ENCODE data around the gene SCO2. TPM values are rescaled to one million over a fixed set of nuclear protein-coding genes. Genes with fewer than 3 reads are reported as not detected.
A peak's percentile ranks its signal among the peaks of the same experiment; 100 is the strongest.

Gene SCO2
- polyA plus RNA-seq, 3 donors: 39.5 to 101 (median 69.6) TPM

DNA sequence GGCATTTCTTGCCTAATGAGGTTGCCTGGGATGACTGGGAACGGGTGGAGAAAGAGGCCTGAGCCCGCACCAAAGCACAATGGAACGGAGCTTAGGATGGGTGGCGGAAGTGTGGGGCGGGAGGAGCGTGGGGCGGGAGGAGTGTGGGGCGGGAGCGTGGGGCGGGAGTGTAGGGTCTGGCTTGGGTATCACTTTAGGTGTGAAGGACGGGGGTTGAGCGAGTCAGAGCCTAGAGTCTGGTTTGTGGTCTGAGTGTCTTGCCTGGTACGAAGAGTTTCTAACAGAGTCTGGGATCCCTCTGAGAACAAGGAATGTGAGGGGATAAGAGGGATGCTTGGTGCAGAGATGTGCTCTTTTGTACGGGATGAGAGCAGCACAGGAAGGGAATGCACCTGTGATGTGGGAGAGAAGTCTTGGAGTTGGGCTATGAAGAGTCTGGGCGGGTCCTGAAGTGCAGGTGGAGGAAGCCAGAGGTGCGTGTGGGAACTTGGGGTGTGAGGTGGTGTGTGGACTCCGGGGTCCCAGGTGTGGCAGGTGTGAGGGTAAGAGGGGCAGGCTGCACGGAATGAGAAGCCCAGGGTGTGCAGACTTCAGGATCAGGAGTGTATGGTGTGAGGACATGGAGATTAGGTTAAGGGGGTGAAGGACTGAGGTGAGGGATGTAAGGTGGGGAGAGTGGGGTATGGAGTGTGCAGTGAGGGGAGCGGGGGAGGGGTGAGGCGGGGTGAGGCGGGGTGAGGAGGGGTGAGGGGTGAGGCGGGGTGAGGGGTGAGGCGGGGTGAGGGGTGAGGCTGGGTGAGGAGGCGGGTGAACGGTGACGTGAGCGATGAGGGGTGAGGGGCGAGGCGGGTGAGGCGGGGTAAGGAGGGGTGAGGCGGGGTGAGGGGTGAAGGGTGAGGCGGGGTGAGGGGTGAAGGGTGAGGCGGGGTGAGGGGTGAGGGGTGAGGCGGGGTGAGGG, 36.3 kb upstream of the SCO2 start:
- Mint-ChIP-seq H3K36me3 (no peaks in the 10 kb centered on the region), H3K9me3 (peaks cover 0 to 2% (median 0%) of the 10 kb centered on the region in 7 donors), H3K27ac (peak overlapping the region in 6 of 7 donors; percentile 39 to 81 (median 64)), H3K4me3 (peak overlapping the region; percentile 49 to 56), H3K4me1 (peaks cover 17% of the 10 kb centered on the region), H3K27me3 (ENCODE audit: low read depth in 3 of 3) (peaks cover 16 to 22% (median 17%) of the 10 kb centered on the region in 3 donors)
- TF ChIP-seq, protein P1, sequence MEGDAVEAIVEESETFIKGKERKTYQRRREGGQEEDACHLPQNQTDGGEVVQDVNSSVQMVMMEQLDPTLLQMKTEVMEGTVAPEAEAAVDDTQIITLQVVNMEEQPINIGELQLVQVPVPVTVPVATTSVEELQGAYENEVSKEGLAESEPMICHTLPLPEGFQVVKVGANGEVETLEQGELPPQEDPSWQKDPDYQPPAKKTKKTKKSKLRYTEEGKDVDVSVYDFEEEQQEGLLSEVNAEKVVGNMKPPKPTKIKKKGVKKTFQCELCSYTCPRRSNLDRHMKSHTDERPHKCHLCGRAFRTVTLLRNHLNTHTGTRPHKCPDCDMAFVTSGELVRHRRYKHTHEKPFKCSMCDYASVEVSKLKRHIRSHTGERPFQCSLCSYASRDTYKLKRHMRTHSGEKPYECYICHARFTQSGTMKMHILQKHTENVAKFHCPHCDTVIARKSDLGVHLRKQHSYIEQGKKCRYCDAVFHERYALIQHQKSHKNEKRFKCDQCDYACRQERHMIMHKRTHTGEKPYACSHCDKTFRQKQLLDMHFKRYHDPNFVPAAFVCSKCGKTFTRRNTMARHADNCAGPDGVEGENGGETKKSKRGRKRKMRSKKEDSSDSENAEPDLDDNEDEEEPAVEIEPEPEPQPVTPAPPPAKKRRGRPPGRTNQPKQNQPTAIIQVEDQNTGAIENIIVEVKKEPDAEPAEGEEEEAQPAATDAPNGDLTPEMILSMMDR (IDR thresholded peaks at IDR 0.05): no peak
- Histone ChIP-seq H3K79me2 (ENCODE audit: insufficient read depth, low read length) (peaks cover 6% of the 10 kb centered on the region), H3K4me1 (ENCODE audit: control insufficient read depth in 1 of 2, insufficient read depth in 2 of 2, low read length in 2 of 2) (peaks cover 8 to 13% of the 10 kb centered on the region in 2 donors), H3K4me3 (replicated peaks in 1 of 3; ENCODE audit: low read depth in 2 of 3, low read length in 3 of 3) (no peak overlapping the region), H3K4me2 (replicated peaks; ENCODE audit: extremely low read depth, low read length, poor library complexity, severe bottlenecking) (no peak overlapping the region), H3K27me3 (ENCODE audit: control insufficient read depth in 2 of 2, insufficient read depth in 2 of 2, low read length in 2 of 2) (peaks cover 0 to 8% of the 10 kb centered on the region in 2 donors), H3K36me3 (replicated peaks in 1 of 2; ENCODE audit: control insufficient read depth in 1 of 2, insufficient read depth in 2 of 2, low read length in 2 of 2) (no peaks in the 10 kb centered on the region), H3K27ac (ENCODE audit: low read depth in 1 of 2, low read length in 2 of 2) (no peak overlapping the region), H4K20me1 (ENCODE audit: insufficient read depth, low read length) (no peaks in the 10 kb centered on the region), H3K9me3 (replicated peaks in 1 of 2; ENCODE audit: control insufficient read depth in 1 of 2, insufficient read depth in 1 of 2, low read length in 2 of 2) (no peaks in the 10 kb centered on the region), H2AFZ (ENCODE audit: insufficient read depth, low read depth, low read length, poor library complexity, severe bottlenecking) (no peak overlapping the region), H3K9ac (ENCODE audit: insufficient read depth, low read length, poor library complexity, severe bottlenecking) (no peak overlapping the region)
- WGBS (ENCODE audit: insufficient coverage): 95% methylated on average over 18 of the region's 34 CpGs
- intact Hi-C loops (cut with micrococcal nuclease): loop anchor here (2.0 to 5.0 kb wide), 6 partner anchors 17 to 61 kb away; partner anchors contain the start of genes KLHDC7B (in 2 of the 2), CHKB (in 1 of the 2), LMF2 (in 1 of the 2) and NCAPH2 (in 1 of the 2)
- DNase-seq: no peak

DNA sequence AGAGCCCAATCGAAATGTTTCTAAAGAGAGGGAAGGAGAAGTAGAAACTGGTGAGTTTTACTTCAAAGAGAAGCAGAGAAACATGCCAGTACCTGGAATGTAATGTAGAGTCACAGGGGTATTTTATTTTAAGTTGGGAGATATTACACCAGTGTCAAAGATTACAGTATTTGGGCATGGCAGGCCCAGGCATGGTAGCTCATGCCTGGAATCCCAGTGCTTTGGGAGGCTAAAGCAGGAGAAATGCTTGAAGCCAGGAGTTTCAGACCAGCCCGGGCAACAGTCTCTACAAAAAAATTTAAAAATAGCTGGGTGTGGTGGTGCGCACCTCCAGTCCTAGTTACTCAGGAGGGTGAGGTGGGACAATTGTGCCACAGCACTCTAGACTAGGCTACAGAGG, 34.6 kb upstream of the SCO2 start:
- H3K79me2 ChIP-seq (ENCODE audit: insufficient read depth, low read length): peaks cover 6% of the 10 kb centered on the region
- H3K36me3 ChIP-seq (replicated peaks in 1 of 2; ENCODE audit: control insufficient read depth in 1 of 2, insufficient read depth in 2 of 2, low read length in 2 of 2): no peaks in the 10 kb centered on the region
- peaks cover 17% of the 10 kb centered on the region for H3K4me1 Mint-ChIP-seq
- peaks cover 0 to 2% (median 0%) of the 10 kb centered on the region in 7 donors for H3K9me3 Mint-ChIP-seq
- H3K27me3 ChIP-seq (ENCODE audit: control insufficient read depth in 2 of 2, insufficient read depth in 2 of 2, low read length in 2 of 2): peaks cover 0 to 8% of the 10 kb centered on the region in 2 donors
- no peak overlapping the region for H3K9ac ChIP-seq (ENCODE audit: insufficient read depth, low read length, poor library complexity, severe bottlenecking)
- intact Hi-C loops (cut with micrococcal nuclease): loop anchor here (2.0 to 5.0 kb wide), 4 partner anchors 15 to 62 kb away; partner anchors contain the start of genes KLHDC7B (in 1 of the 2), LMF2 (in 1 of the 2), NCAPH2 (in 1 of the 2) and SCO2 (in 1 of the 2)
- 67% methylated on average over 1 of the region's 3 CpGs for WGBS (ENCODE audit: insufficient coverage)
- no peaks in the 10 kb centered on the region for H4K20me1 ChIP-seq (ENCODE audit: insufficient read depth, low read length)
- H3K4me3 Mint-ChIP-seq: no peak overlapping the region
- peaks cover 8 to 13% of the 10 kb centered on the region in 2 donors for H3K4me1 ChIP-seq (ENCODE audit: control insufficient read depth in 1 of 2, insufficient read depth in 2 of 2, low read length in 2 of 2)
- no peak overlapping the region for H2AFZ ChIP-seq (ENCODE audit: insufficient read depth, low read depth, low read length, poor library complexity, severe bottlenecking)
- no peaks in the 10 kb centered on the region for H3K36me3 Mint-ChIP-seq
- no peak for DNase-seq
- no peak overlapping the region for H3K4me3 ChIP-seq (replicated peaks in 1 of 3; ENCODE audit: low read depth in 2 of 3, low read length in 3 of 3)
- no peak overlapping the region for H3K27ac Mint-ChIP-seq
- no peaks in the 10 kb centered on the region for H3K9me3 ChIP-seq (replicated peaks in 1 of 2; ENCODE audit: control insufficient read depth in 1 of 2, insufficient read depth in 1 of 2, low read length in 2 of 2)
- TF ChIP-seq, protein P1 (IDR thresholded peaks at IDR 0.05): no peak
- H3K27ac ChIP-seq (ENCODE audit: low read depth in 1 of 2, low read length in 2 of 2): no peak overlapping the region
- H3K4me2 ChIP-seq (replicated peaks; ENCODE audit: extremely low read depth, low read length, poor library complexity, severe bottlenecking): no peak overlapping the region
- peaks cover 16 to 17% (median 17%) of the 10 kb centered on the region in 3 donors for H3K27me3 Mint-ChIP-seq (ENCODE audit: low read depth in 3 of 3)
